SK-N-SH treated with all-trans-retinoic acid at 6 μM for 48 hours (cell line): ENCODE measurements around the gene C1orf115.

Experiments
- ATAC-seq: fragments of 200-7000 bp; cut with Tn5 transposase; 3 replicates; pipeline ENCODE4 v1.9.1; 2020; ENCODE audit warnings: mild to moderate bottlenecking, moderate library complexity
- ARNTL ChIP-seq: fragments of 450-650 bp; formaldehyde crosslinking; IDR thresholded peaks from 2 replicates; pipeline ENCODE4 v1.5.0; 2020; ENCODE audit warnings: low read depth, mild to moderate bottlenecking, moderate library complexity, borderline replicate concordance
- BACH2 ChIP-seq: fragments of 250-450 bp; sonication (Bioruptor Pico); IDR thresholded peaks from 2 replicates; pipeline ENCODE4 v1.9.0; 2021; ENCODE audit warnings: mild to moderate bottlenecking, borderline replicate concordance
- CSDC2 ChIP-seq: fragments of 250-450 bp; sonication (Bioruptor Pico); IDR thresholded peaks from 2 replicates; pipeline ENCODE4 v1.5.0; 2020; ENCODE audit warnings: mild to moderate bottlenecking, moderate library complexity
- ESRRG ChIP-seq: fragments of 250-450 bp; sonication (Bioruptor Pico); IDR thresholded peaks from 2 replicates; pipeline ENCODE4 v1.6.1; 2021; ENCODE audit warnings: mild to moderate bottlenecking
- GLIS3 ChIP-seq: fragments of 250-450 bp; sonication (Bioruptor Pico); IDR thresholded peaks from 2 replicates; pipeline ENCODE4 v1.5.0; 2020; ENCODE audit warnings: mild to moderate bottlenecking, moderate library complexity
- ISL1 ChIP-seq: fragments of 250-450 bp; sonication (Bioruptor Pico); IDR thresholded peaks from 2 replicates; pipeline ENCODE4 v2.1.2; 2022; ENCODE audit warnings: mild to moderate bottlenecking, moderate library complexity
- OSR1 ChIP-seq: fragments of 250-450 bp; sonication (Bioruptor Pico); IDR thresholded peaks from 2 replicates; pipeline ENCODE4 v1.8.0; 2022; ENCODE audit warnings: moderate library complexity, mild to moderate bottlenecking, inconsistent platforms
- RARB ChIP-seq: fragments of 250-450 bp; sonication (Bioruptor Pico); IDR thresholded peaks from 2 replicates; pipeline ENCODE4 v1.8.0; 2021; ENCODE audit warnings: mild to moderate bottlenecking, moderate library complexity
- SNAI2 ChIP-seq: fragments of 250-450 bp; sonication (Bioruptor Pico); IDR thresholded peaks from 2 replicates; pipeline ENCODE4 v1.5.0; 2020; ENCODE audit warnings: mild to moderate bottlenecking, moderate library complexity
- TCF4 ChIP-seq: fragments of 250-450 bp; sonication (Bioruptor Pico); IDR thresholded peaks from 2 replicates; pipeline ENCODE4 v1.8.0; 2021; ENCODE audit warnings: mild to moderate bottlenecking, moderate library complexity, borderline replicate concordance
- TOX ChIP-seq: fragments of 250-450 bp; sonication (Bioruptor Pico); IDR thresholded peaks from 2 replicates; pipeline ENCODE4 v1.8.0; 2021; ENCODE audit warnings: mild to moderate bottlenecking, moderate library complexity, borderline replicate concordance
- ZC3H10 ChIP-seq: fragments of 250-450 bp; sonication (Bioruptor Pico); IDR thresholded peaks from 2 replicates; pipeline ENCODE4 v1.5.1; 2021; ENCODE audit warnings: mild to moderate bottlenecking, moderate library complexity
- ZFP3 ChIP-seq: fragments of 250-450 bp; sonication (Bioruptor Pico); IDR thresholded peaks from 2 replicates; pipeline ENCODE4 v1.5.0; 2020; ENCODE audit warnings: mild to moderate bottlenecking, moderate library complexity
- ZFP30 ChIP-seq: fragments of 450-650 bp; formaldehyde crosslinking; IDR thresholded peaks from 2 replicates; pipeline ENCODE4 v1.5.0; 2022; ENCODE audit warnings: mild to moderate bottlenecking, moderate library complexity
- ZNF565 ChIP-seq: fragments of 450-650 bp; formaldehyde crosslinking; conservative IDR thresholded peaks from 2 replicates; pipeline ENCODE4 v1.5.0; 2020; ENCODE audit warnings: low read depth, mild to moderate bottlenecking, moderate library complexity
- ZNF8 ChIP-seq: fragments of 450-650 bp; formaldehyde crosslinking; IDR thresholded peaks from 2 replicates; pipeline ENCODE4 v1.5.0; 2020; ENCODE audit warnings: mild to moderate bottlenecking, moderate library complexity
- TF ChIP-seq, protein P1 (sequence below): fragments of 250-450 bp; sonication (Bioruptor Pico); IDR thresholded peaks from 2 replicates; pipeline ENCODE4 v1.5.1; 2020; ENCODE audit warnings: low read depth, mild to moderate bottlenecking, moderate library complexity
- TF ChIP-seq, protein P2 (sequence below): fragments of 250-450 bp; sonication (Bioruptor Pico); IDR thresholded peaks from 2 replicates; pipeline ENCODE4 v1.8.0; 2021; ENCODE audit warnings: low read depth, mild to moderate bottlenecking, moderate library complexity, borderline replicate concordance
- TF ChIP-seq, protein P3 (sequence below): fragments of 250-450 bp; sonication (Bioruptor Pico); IDR thresholded peaks from 2 replicates; pipeline ENCODE4 v1.5.0; 2020; ENCODE audit warnings: mild to moderate bottlenecking, moderate library complexity
- TF ChIP-seq, protein P4 (sequence below): fragments of 250-450 bp; sonication (Bioruptor Pico); IDR thresholded peaks from 2 replicates; pipeline ENCODE4 v1.5.1; 2021; ENCODE audit warnings: mild to moderate bottlenecking, moderate library complexity
- TF ChIP-seq, protein P5 (sequence below): fragments of 250-450 bp; sonication (Bioruptor Pico); IDR thresholded peaks from 2 replicates; pipeline ENCODE4 v1.8.0; 2020; ENCODE audit warnings: mild to moderate bottlenecking, moderate library complexity, borderline replicate concordance

Gene C1orf115

DNA sequence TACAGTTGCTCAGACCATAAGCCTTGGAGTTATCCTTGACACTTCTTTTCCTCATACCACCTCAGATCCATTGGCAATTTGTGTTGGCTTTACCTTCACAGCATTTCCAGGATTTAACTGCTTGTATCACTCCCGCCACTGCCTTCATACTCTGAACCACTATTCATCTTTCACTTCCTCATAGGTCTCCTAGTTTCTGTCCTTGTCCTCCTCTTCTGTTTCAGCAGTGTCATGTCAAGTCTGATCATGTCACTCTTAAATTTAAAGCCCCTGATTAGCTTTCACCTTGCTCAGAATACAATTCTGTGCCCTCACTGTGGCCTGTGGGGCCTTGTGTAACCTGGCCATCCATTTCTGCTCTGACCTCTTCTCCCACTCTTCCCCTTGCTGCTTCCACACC, 34.7 kb upstream of the C1orf115 start:
- TF ChIP-seq ESRRG, result no peak
- TF ChIP-seq ZNF565, result no peak
- no peak for TF ChIP-seq RARB (CRISPR knock-in tag)
- TF ChIP-seq SNAI2 (CRISPR knock-in tag), result no peak
- TF ChIP-seq, protein P1, sequence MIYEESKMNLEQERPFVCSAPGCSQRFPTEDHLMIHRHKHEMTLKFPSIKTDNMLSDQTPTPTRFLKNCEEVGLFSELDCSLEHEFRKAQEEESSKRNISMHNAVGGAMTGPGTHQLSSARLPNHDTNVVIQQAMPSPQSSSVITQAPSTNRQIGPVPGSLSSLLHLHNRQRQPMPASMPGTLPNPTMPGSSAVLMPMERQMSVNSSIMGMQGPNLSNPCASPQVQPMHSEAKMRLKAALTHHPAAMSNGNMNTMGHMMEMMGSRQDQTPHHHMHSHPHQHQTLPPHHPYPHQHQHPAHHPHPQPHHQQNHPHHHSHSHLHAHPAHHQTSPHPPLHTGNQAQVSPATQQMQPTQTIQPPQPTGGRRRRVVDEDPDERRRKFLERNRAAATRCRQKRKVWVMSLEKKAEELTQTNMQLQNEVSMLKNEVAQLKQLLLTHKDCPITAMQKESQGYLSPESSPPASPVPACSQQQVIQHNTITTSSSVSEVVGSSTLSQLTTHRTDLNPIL (CRISPR knock-in tag), result no peak
- TF ChIP-seq, protein P2, sequence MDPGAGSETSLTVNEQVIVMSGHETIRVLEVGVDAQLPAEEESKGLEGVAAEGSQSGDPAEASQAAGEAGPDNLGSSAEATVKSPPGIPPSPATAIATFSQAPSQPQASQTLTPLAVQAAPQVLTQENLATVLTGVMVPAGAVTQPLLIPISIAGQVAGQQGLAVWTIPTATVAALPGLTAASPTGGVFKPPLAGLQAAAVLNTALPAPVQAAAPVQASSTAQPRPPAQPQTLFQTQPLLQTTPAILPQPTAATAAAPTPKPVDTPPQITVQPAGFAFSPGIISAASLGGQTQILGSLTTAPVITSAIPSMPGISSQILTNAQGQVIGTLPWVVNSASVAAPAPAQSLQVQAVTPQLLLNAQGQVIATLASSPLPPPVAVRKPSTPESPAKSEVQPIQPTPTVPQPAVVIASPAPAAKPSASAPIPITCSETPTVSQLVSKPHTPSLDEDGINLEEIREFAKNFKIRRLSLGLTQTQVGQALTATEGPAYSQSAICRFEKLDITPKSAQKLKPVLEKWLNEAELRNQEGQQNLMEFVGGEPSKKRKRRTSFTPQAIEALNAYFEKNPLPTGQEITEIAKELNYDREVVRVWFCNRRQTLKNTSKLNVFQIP, result no peak
- no peak for TF ChIP-seq GLIS3 (CRISPR knock-in tag)
- TF ChIP-seq, protein P3, sequence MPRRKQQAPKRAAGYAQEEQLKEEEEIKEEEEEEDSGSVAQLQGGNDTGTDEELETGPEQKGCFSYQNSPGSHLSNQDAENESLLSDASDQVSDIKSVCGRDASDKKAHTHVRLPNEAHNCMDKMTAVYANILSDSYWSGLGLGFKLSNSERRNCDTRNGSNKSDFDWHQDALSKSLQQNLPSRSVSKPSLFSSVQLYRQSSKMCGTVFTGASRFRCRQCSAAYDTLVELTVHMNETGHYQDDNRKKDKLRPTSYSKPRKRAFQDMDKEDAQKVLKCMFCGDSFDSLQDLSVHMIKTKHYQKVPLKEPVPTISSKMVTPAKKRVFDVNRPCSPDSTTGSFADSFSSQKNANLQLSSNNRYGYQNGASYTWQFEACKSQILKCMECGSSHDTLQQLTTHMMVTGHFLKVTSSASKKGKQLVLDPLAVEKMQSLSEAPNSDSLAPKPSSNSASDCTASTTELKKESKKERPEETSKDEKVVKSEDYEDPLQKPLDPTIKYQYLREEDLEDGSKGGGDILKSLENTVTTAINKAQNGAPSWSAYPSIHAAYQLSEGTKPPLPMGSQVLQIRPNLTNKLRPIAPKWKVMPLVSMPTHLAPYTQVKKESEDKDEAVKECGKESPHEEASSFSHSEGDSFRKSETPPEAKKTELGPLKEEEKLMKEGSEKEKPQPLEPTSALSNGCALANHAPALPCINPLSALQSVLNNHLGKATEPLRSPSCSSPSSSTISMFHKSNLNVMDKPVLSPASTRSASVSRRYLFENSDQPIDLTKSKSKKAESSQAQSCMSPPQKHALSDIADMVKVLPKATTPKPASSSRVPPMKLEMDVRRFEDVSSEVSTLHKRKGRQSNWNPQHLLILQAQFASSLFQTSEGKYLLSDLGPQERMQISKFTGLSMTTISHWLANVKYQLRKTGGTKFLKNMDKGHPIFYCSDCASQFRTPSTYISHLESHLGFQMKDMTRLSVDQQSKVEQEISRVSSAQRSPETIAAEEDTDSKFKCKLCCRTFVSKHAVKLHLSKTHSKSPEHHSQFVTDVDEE, result no peak
- TF ChIP-seq CSDC2 (CRISPR knock-in tag), result no peak
- TF ChIP-seq, protein P4, sequence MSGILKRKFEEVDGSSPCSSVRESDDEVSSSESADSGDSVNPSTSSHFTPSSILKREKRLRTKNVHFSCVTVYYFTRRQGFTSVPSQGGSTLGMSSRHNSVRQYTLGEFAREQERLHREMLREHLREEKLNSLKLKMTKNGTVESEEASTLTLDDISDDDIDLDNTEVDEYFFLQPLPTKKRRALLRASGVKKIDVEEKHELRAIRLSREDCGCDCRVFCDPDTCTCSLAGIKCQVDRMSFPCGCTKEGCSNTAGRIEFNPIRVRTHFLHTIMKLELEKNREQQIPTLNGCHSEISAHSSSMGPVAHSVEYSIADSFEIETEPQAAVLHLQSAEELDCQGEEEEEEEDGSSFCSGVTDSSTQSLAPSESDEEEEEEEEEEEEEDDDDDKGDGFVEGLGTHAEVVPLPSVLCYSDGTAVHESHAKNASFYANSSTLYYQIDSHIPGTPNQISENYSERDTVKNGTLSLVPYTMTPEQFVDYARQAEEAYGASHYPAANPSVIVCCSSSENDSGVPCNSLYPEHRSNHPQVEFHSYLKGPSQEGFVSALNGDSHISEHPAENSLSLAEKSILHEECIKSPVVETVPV (CRISPR knock-in tag), result no peak
- no peak for TF ChIP-seq ARNTL
- TF ChIP-seq ZC3H10 (CRISPR knock-in tag), result no peak
- TF ChIP-seq ZNF8, result no peak
- no peak for TF ChIP-seq ZFP30 (CRISPR knock-in tag)
- ATAC-seq, result no peak

DNA sequence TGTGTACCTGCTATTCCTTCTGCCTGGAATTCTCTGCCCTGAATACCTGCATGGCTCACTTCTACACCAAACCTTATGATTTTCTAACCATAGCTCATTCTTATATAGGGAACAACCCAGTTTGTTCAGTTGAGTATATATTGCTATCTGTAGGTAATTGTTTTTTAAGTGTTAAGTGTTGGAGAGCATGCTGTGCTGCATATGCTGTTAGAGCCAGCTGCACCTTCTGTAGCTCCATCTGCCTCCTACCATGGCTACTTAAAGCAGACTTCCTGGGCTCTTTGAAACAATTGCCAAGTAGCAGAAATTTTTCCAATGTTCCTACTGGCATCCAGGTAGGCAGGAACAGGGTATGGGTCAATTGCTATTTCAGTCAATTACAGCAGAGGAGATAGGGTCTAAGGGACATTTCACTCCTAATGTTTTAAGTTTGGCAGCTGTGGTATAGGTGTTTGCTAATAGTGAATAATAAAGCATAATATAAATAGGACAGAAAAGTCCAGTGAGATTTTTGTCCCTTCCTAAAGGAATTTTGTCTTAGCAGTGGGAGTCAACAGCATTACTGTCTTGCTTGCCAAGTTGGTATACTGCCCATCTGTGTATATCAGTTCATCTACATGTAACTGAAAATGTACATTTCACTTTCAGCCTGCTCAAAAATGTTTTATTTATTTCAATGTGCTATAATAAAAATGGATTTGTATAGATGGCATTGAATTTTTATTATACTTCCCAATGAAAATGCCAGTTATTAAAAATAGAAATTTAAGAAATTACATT, 34.0 kb upstream of the C1orf115 start:
- TF ChIP-seq CSDC2 (CRISPR knock-in tag) (no peak), SNAI2 (CRISPR knock-in tag) (no peak), ZFP30 (CRISPR knock-in tag) (no peak), TCF4 (no peak), ZC3H10 (CRISPR knock-in tag) (no peak), ISL1 (CRISPR knock-in tag) (no peak), ZFP3 (no peak), ESRRG (no peak), ZNF565 (no peak), ARNTL (no peak), OSR1 (CRISPR knock-in tag) (no peak), BACH2 (CRISPR knock-in tag) (no peak), RARB (CRISPR knock-in tag) (no peak), TOX (CRISPR knock-in tag) (no peak)
- TF ChIP-seq, protein P3, result no peak
- TF ChIP-seq, protein P1 (CRISPR knock-in tag), result no peak
- TF ChIP-seq, protein P2, result no peak
- TF ChIP-seq, protein P5, sequence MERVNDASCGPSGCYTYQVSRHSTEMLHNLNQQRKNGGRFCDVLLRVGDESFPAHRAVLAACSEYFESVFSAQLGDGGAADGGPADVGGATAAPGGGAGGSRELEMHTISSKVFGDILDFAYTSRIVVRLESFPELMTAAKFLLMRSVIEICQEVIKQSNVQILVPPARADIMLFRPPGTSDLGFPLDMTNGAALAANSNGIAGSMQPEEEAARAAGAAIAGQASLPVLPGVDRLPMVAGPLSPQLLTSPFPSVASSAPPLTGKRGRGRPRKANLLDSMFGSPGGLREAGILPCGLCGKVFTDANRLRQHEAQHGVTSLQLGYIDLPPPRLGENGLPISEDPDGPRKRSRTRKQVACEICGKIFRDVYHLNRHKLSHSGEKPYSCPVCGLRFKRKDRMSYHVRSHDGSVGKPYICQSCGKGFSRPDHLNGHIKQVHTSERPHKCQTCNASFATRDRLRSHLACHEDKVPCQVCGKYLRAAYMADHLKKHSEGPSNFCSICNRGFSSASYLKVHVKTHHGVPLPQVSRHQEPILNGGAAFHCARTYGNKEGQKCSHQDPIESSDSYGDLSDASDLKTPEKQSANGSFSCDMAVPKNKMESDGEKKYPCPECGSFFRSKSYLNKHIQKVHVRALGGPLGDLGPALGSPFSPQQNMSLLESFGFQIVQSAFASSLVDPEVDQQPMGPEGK (CRISPR knock-in tag), result no peak
- no peak for ATAC-seq
